ENCODE data around the gene CITED4. TPM values are rescaled to one million over a fixed set of nuclear protein-coding genes. Genes with fewer than 3 reads are reported as not detected.

CITED4 gene
- total RNA-seq, 1 donor from 2014 or later, result 0.98 TPM

- Mint-ChIP-seq H3K27me3 (peaks cover 3% of the 10 kb centered on the region), H3K27ac (no peak overlapping the region), H3K4me3 (no peak overlapping the region), H3K36me3 (ENCODE audit: low read depth) (no peaks in the 10 kb centered on the region), H3K4me1 (no peaks in the 10 kb centered on the region), H3K9me3 (no peaks in the 10 kb centered on the region)
- DNase-seq (no peak), ATAC-seq (ENCODE audit: low read depth) (no peak)
- ChIA-PET CTCF (no interaction called here), POLR2A (no interaction called here)
- no peak for TF ChIP-seq CTCF (IDR thresholded peaks at IDR 0.05)
- intact Hi-C loops (cut with micrococcal nuclease), result no loop called here
Measured at GRCh38 chr1:40906781-40907400, 44.7 kb upstream of the CITED4 start.

GRCh38 chr1:40905061-40905460 is 42.9 kb upstream of the CITED4 start:
- DNase-seq (no peak), ATAC-seq (ENCODE audit: low read depth) (no peak)
- Mint-ChIP-seq H3K27me3 (peaks cover 6% of the 10 kb centered on the region), H3K9me3 (no peaks in the 10 kb centered on the region), H3K27ac (no peak overlapping the region), H3K4me1 (no peaks in the 10 kb centered on the region), H3K4me3 (no peak overlapping the region), H3K36me3 (ENCODE audit: low read depth) (no peaks in the 10 kb centered on the region)
- ChIA-PET CTCF (no interaction called here), POLR2A (no interaction called here)
- TF ChIP-seq CTCF (IDR thresholded peaks at IDR 0.05), result no peak
- intact Hi-C loops (cut with micrococcal nuclease), result no loop called here

DNA sequence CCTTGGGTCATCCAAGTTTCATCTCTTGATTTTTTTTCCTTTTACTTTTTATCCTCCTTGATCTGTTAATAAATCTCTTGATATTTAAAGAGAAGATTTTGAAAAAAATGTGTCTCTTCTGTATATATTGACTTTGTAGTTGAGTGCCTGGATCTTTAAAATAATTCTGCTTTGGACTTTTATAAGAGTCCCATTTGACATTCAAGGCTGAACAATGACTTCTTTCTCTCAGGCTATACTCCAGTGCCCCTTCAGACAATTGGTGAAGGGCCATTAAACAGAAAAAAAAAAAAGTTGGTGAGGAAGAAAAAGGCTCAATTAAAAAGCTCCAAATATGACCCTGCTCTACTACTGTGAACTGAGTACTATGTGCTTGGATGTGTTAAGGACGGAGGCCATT is 40.9 kb upstream of the CITED4 start:
- DNase-seq (no peak), ATAC-seq (ENCODE audit: low read depth) (no peak)
- H3K4me1 Mint-ChIP-seq, result no peaks in the 10 kb centered on the region
- TF ChIP-seq CTCF (IDR thresholded peaks at IDR 0.05), result no peak
- H3K27me3 Mint-ChIP-seq, result peaks cover 6% of the 10 kb centered on the region
- H3K4me3 Mint-ChIP-seq, result no peak overlapping the region
- ChIA-PET POLR2A (no interaction called here), CTCF (no interaction called here)
- intact Hi-C loops (cut with micrococcal nuclease), result no loop called here
- H3K9me3 Mint-ChIP-seq, result no peaks in the 10 kb centered on the region
- no peaks in the 10 kb centered on the region for H3K36me3 Mint-ChIP-seq (ENCODE audit: low read depth)
- no peak overlapping the region for H3K27ac Mint-ChIP-seq

GRCh38 chr1:40901886-40902852 is 40.0 kb upstream of the CITED4 start:
- Mint-ChIP-seq H3K27ac (no peak overlapping the region), H3K9me3 (no peaks in the 10 kb centered on the region), H3K27me3 (peaks cover 6% of the 10 kb centered on the region), H3K36me3 (ENCODE audit: low read depth) (no peaks in the 10 kb centered on the region), H3K4me1 (no peaks in the 10 kb centered on the region), H3K4me3 (no peak overlapping the region)
- POLR2A ChIA-PET, result no interaction called here
- TF ChIP-seq CTCF (IDR thresholded peaks at IDR 0.05), result no peak
- DNase-seq (no peak), ATAC-seq (ENCODE audit: low read depth) (peak; percentile 66)
- intact Hi-C loops (cut with micrococcal nuclease), result no loop called here
- CTCF ChIA-PET, result interaction anchor here (0.6 kb wide), 1 partner anchor 51 kb away, joined by 3 read pairs; no protein-coding TSS in a partner anchor

- no peak for DNase-seq
- no peaks in the 10 kb centered on the region for H3K4me1 Mint-ChIP-seq
- H3K27ac Mint-ChIP-seq, result no peak overlapping the region
- ChIA-PET CTCF (no interaction called here), POLR2A (no interaction called here)
- no peaks in the 10 kb centered on the region for H3K36me3 Mint-ChIP-seq (ENCODE audit: low read depth)
- intact Hi-C loops (cut with micrococcal nuclease), result no loop called here
- peaks cover 6% of the 10 kb centered on the region for H3K27me3 Mint-ChIP-seq
- no peak for ATAC-seq (ENCODE audit: low read depth)
- no peak overlapping the region for H3K4me3 Mint-ChIP-seq
- peaks cover 10% of the 10 kb centered on the region for H3K9me3 Mint-ChIP-seq
- TF ChIP-seq CTCF (IDR thresholded peaks at IDR 0.05), result no peak
Measured at GRCh38 chr1:40899230-40899870, 37.2 kb upstream of the CITED4 start.

All from activated B cell treated with CpG ODN at 0.5 μM for 24 hours (primary cell).